Activated gamma-delta T cell treated with anti-CD3 and anti-CD28 coated beads, Interleukin-2, amount 50 U/mL, for 16 hours (primary cell): ENCODE measurements around the gene MET.
"Not testable (repeated sequence)": the region's sequence is repeated elsewhere in the genome, so short reads cannot be mapped to it uniquely, and the experiment has no call there.

ENCODE experiments used
- DNase-seq: peaks from one replicate; pipeline ENCODE4 v3.0.0-alpha.2; 2020; ENCODE audit warnings: low read depth

Gene MET

GRCh38 chr7:116671681-116672595, at the start of gene MET:
Gene MET, plus strand, starts transcription at chr7:116672196. Its CDS starts 26,889 bp downstream, at chr7:116699085.
- DNase-seq, result no peak

- DNase-seq, result no peak
These were observed 45.1 kb upstream of the MET start for GRCh38 chr7:116626886-116627285.

GRCh38 chr7:116629051-116629463, 42.9 kb upstream of the MET start:
- no peak for DNase-seq

GRCh38 chr7:116630357-116630756, 41.6 kb upstream of the MET start:
- DNase-seq, result no peak

- no peak for DNase-seq
These were observed 40.9 kb upstream of the MET start for GRCh38 chr7:116630932-116631671.

- DNase-seq, result no peak
These were observed 40.3 kb upstream of the MET start for GRCh38 chr7:116631676-116632075.

GRCh38 chr7:116632384-116632783, 39.6 kb upstream of the MET start:
- DNase-seq, result no peak

- no peak for DNase-seq
These were observed 38.6 kb upstream of the MET start for GRCh38 chr7:116633131-116633988.

GRCh38 chr7:116636997-116637396, 35.0 kb upstream of the MET start:
- no peak for DNase-seq

- not testable (repeated sequence) for DNase-seq
These were observed 33.4 kb upstream of the MET start for GRCh38 chr7:116638592-116638991.

GRCh38 chr7:116641551-116642153, 30.3 kb upstream of the MET start:
- DNase-seq, result no peak

- not testable (repeated sequence) for DNase-seq
These were observed 28.8 kb upstream of the MET start for GRCh38 chr7:116643148-116643547.

- DNase-seq, result no peak
These were observed 27.4 kb upstream of the MET start for GRCh38 chr7:116644628-116645027.

GRCh38 chr7:116647290-116647689, 24.7 kb upstream of the MET start:
- DNase-seq, result no peak

- no peak for DNase-seq
These were observed 24.1 kb upstream of the MET start for GRCh38 chr7:116647861-116648260.

- no peak for DNase-seq
These were observed 21.6 kb upstream of the MET start for GRCh38 chr7:116650436-116650835.

GRCh38 chr7:116652793-116653192, 19.2 kb upstream of the MET start:
- no peak for DNase-seq

GRCh38 chr7:116653204-116653603, 18.8 kb upstream of the MET start:
- DNase-seq, result no peak

GRCh38 chr7:116653646-116654045, 18.4 kb upstream of the MET start:
- DNase-seq, result no peak

GRCh38 chr7:116659248-116659647, 12.7 kb upstream of the MET start:
- DNase-seq, result not testable (repeated sequence)

GRCh38 chr7:116661865-116662264, 10.1 kb upstream of the MET start:
- DNase-seq, result no peak

GRCh38 chr7:116663744-116664143, 8.3 kb upstream of the MET start:
- DNase-seq, result no peak
